GM21737 (cell line): ENCODE data around the gene ZNF669.

Experiments
- ATAC-seq: cut with Tn5 transposase; IDR thresholded peaks from one replicate; pipeline ENCODE4 v1.9.1; 2021; ENCODE audit warnings: mild to moderate bottlenecking, moderate library complexity; ENCODE audit not compliant: unreplicated experiment

ZNF669 gene

DNA sequence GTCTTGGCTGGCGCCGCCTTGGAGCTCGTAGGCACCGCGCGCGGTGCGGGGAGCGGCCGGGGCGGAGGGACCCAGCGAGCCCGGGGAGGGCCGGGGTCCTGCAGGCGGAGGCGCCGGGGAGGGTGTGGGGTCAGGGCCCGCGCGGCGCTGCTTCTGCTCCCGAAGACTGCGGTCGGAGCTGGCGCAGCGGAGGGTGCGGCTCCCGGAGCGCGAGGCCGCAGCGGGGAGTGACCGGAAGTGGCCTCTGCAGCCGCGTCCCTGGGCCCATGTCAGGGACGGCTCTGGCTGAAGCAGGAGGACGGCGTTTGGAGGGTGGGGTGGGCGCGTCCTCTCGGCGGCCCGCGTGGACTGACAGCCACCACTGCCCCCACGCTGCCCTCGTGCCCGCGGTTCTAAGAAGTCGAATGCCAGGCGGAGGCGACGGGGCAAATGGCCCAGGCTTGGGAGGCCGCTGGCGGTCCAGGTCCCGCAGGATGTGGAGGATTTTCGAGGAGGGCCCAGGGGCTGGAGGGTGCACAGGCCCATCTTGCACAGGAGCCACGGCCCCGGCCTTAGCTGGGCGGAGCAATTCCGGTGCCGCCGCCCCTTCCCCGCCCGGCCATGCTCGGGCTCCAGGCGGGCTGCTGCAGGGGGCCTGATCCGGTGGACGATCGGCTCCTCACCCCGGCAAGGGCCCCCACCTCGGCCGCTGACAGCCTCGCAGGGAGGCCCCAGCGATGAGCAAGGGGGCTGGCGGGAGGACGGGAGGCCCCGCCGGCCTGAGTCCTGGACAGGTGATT, 7.7 kb upstream of the ZNF669 start:
- ATAC-seq: no peak

- no peak for ATAC-seq
These were observed 7.1 kb upstream of the ZNF669 start for GRCh38 chr1:247111259-247111699.

- ATAC-seq: no peak
These were observed 6.6 kb upstream of the ZNF669 start for GRCh38 chr1:247110627-247111258.

- no peak for ATAC-seq
These were observed 3.5 kb upstream of the ZNF669 start for GRCh38 chr1:247107694-247108093.

- no peak for ATAC-seq
These were observed 1.8 kb upstream of the ZNF669 start for GRCh38 chr1:247105966-247106365.

GRCh38 chr1:247104965-247105364, 809 bp upstream of the ZNF669 start:
- ATAC-seq: no peak

- ATAC-seq: no peak
These were observed 1.8 kb downstream of the ZNF669 start for GRCh38 chr1:247102381-247102780.

- no peak for ATAC-seq
These were observed 3.4 kb downstream of the ZNF669 start for GRCh38 chr1:247100676-247101279.

GRCh38 chr1:247096958-247097357, 7.2 kb downstream of the ZNF669 start:
- ATAC-seq: no peak

DNA sequence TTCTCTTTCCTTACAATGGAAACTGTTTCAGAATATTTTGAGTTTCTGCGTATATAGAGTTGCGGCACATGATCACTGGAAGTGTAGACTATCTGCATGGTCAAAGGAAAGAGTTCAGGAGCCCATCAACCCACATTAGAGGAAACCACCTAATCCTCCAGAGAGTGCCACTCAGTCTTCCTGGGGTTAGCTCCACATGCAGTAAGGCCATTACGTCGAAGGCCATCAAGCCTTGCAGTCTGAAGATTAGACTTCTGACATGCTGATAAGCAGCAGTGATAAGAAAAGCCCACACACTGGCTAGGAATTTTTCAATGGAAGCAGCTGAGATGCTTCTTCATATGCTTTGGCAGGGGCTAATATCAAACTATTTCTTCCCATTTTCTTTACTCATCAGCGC, 7.6 kb downstream of the ZNF669 start:
- no peak for ATAC-seq

DNA sequence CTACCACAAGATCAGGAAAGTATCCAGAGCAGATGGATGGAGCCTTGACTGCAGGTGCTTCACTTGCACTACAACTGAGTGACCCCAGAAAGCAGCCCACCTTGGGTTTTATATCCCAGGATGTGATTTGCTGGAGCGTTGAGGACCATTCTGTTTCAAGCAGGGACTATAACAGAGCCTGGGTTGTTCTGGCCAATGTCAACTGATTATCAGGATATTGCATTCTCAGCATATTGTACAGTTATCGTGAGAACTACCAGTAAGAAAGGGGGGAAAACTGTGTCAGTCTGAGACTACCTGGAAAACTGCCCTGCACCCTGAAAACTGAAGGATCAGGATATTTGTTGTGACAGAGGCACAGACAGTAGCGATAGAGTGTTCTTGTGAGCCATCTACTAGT, 8.0 kb downstream of the ZNF669 start:
- ATAC-seq: no peak

DNA sequence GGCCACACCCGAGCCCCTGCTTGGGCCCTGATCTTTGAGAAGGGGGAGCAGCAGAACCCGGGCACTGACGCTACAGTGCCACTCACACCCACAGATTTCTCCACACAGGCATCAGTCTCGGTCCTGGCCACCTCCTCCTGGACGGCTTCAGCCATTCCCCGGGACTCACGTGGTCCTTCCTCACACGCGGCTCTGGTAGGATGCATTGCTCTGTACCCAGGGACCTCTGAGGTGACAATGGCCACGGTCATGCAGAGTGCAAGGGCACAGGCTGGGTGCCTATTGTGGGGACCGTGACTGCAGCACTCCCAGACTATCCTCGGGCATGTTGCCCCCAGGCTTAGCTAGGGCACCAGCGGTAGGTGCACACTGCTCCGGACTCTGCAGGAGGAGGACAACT, 13.7 kb downstream of the ZNF669 start:
- ATAC-seq: no peak

DNA sequence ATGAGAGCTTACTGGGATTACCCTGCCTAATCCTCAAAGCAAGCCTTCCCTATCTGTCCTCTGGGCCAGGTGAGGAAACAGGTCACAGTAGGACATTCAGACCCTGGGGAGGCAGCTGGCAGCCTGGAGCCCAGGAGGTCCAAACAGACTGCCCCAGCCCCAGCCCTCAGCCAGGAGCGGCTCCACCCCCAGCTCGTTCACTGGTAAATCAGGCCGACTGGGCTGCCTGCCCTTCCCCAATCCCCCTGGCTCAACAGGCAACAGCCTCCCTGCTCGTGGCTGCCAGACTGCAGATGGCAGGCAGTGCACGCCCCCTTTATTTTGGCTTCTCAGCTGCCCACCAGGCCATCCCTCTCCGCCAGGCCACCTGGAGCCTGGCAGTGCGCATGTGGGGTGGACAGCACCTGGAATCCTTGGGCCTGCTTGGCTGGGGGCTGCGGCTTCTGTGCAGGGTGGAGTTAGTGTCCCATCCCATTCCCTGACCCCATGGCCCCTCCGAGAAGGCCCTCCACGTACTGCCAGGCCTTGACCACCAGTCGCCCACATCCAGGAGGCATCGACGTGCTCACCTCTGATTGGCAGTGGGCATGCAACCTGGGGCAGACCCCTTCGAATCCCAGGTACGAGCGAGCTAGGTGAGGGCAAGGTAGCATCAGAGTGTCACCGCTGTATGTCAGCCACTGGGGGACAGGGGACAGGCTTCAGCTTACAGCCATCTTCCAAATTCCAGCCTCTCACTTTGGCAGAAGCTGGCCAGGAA, 14.4 kb downstream of the ZNF669 start:
- no peak for ATAC-seq

DNA sequence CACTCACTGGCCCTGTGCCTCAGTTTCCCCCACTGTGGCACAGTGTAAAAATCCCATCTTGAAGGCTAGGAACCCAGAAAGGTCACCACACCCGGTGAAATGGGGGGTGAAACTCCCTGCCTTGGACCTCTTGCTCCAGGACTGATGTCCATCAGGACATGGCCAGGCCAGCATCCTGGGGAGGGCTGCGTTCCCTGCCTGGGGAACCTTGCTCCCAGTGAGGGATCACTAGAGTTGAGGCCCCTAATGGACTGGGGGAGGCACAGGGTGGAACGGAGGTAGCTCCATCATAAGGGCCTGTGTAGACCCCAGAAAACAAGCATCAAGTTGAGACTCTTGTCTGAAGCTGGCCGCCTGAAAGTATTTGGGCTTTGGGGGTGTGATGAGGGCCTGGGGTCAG, 15.2 kb downstream of the ZNF669 start:
- ATAC-seq: no peak

DNA sequence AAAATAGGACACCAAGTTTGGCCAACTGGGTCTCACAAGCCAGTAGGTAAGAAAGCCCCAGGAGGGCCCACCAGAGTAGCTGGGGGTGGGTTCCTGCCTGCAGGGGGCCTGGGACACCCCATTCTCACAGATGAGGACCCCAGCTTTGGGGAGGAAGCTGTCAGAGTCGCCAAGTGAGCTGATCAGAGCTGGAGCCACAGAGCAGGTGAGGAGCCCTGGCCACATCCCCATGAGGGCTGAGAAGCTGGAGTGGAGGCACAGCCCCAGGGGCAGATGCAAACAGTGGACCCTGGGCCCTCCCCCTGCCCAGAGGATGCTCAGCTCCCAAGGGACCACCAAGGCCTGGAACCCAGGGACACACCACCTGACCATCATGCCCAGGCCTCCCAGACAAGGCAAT, 16.9 kb downstream of the ZNF669 start:
- no peak for ATAC-seq

DNA sequence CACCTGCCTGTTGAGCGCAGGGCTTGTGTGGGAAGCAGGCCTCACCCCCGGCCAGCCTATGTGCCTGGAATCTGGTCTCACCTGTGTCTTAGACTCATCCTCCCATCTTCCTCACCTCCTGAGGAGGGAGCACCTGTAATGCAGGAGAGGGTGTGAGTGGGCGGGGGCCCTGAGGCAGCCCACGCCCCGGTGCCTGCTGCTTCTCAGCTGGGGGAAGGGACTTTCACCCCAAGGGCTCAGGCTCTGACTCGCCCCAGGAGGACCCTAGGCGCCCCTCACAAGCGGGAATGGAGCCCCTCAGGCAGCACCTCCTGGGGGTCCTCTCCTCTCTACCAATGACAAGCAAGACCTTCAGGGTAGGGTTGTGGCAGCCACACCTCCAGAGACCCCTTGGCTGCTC, 18.8 kb downstream of the ZNF669 start:
- ATAC-seq: no peak

GRCh38 chr1:247084771-247085170, 19.4 kb downstream of the ZNF669 start:
- no peak for ATAC-seq

- ATAC-seq: peak; percentile 1
These were observed 24.8 kb downstream of the ZNF669 start for GRCh38 chr1:247079141-247079874.

GRCh38 chr1:247078258-247079140, 25.7 kb downstream of the ZNF669 start, which contains the start of gene ZNF670:
Gene ZNF670, minus strand, starts transcription at chr1:247078811. Its CDS starts 215 bp downstream, at chr1:247078596.
- ATAC-seq: peak; percentile 100

- no peak for ATAC-seq
These were observed 26.3 kb downstream of the ZNF669 start for GRCh38 chr1:247077876-247078257.
